Glomerular visceral epithelial cell (primary cell): Measurements from ENCODE around the gene USP28.
"Not testable (repeated sequence)": the region's sequence is repeated elsewhere in the genome, so short reads cannot be mapped to it uniquely, and the experiment has no call there.

Experiments
- DNase-seq: peaks from one replicate; pipeline ENCODE4 v3.0.0-alpha.2; 2016; ENCODE audit errors: extremely low spot score

The USP28 gene

DNA sequence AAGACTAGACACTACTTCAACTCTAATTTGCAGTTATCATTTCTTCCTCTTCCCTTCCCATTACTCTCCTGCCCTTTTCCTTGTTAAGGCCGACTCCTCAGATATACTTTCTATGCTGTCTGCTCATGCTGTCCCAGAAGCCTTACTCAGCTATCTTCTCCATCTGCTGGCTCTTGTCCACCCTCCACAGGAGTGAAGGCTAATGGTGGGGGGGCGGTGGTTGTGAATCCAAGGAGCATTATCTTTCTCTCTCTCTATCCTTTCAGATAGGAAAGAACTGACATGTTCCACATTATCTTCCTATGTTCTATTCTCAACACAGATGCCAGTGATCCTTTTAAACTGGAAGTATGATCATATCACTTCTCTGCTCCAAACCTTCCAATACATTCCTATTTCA, 37.4 kb downstream of the USP28 start:
- DNase-seq = no peak

- DNase-seq = no peak
Measured at GRCh38 chr11:113835306-113835705, 40.1 kb downstream of the USP28 start.

- DNase-seq = no peak
Measured at GRCh38 chr11:113833151-113833550, 42.2 kb downstream of the USP28 start.

GRCh38 chr11:113831314-113831713, 44.1 kb downstream of the USP28 start:
- DNase-seq = no peak

DNA sequence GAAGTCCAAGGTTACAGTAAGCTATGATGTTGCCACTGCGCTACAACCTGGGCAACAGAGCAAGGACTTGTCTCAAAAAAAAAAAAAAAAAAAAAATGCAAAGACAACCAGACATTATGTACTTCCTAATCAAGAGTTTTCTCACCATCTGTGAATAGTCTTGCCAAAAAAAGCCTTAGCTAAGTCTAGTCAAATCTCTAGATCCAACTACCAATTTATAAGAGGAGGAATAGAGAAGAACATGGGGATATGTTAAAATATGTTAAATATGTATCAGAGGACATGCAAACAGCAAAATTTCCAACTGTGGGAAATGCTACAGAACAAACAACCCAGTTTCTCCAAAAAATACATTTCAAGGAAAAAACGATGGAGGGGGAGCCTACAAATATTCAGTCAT, 45.6 kb downstream of the USP28 start:
- no peak for DNase-seq

GRCh38 chr11:113828191-113828590, 47.2 kb downstream of the USP28 start:
- DNase-seq = no peak

DNA sequence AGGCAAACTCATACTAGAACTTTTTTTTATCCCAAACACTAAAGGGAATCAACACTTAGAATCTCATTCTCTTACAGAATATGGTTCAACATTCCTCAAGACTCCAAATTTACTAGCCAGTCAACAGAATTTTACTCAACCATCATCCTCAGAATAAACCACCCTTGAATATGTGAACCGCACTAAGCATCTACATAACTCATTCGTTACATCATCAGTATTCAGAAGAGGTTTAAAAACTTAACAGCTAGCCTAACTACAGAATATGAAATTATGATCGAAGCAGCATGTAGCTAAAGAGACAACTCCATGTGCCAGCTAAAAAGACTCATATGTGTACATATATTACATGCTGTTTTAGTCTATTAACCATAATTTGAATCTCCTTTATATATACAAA, 47.9 kb downstream of the USP28 start:
- no peak for DNase-seq

- DNase-seq = peak; percentile 6
Measured at GRCh38 chr11:113818426-113818825, 56.9 kb downstream of the USP28 start.

DNA sequence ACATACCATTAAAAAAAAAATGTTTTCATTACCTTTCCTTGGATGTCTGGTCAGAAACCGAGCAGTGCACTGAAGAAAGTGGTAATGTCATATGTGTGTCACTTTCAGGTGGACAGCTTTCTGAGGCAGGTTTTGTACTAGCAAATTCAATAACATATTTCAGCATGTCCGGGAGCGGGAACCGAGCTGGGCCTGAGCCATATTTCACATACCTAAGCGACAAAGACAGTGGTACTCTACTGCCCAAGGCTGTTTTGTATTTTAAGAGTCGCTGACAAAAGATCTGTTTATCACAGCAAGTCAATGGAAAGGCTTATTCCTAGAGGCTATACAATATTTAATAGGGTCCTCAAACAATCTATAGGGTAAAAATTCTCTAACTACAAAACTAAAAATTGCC, 57.7 kb downstream of the USP28 start:
- no peak for DNase-seq

- no peak for DNase-seq
Measured at GRCh38 chr11:113817162-113817561, 58.2 kb downstream of the USP28 start.

DNA sequence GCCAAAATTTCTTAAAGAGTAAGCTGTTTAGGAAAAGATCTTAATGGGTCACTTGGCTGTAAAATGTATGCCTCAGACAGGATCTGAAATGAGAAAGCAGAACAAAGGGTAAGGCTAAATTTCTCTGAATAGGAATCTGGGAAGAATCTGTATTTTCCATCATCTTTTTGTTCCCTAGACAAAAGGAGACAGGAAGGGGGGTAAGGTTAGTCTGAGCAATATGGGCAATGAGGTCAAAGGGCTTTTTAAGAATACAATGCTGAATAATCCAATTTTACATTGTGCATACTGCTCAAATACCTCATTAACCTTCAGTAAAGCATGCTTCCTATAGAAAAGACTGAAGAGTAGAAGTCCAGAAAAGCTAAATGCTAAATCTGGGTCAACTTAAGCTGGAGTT, 61.2 kb downstream of the USP28 start:
- DNase-seq = no peak

GRCh38 chr11:113808931-113809330, 66.4 kb downstream of the USP28 start:
- DNase-seq = no peak

DNA sequence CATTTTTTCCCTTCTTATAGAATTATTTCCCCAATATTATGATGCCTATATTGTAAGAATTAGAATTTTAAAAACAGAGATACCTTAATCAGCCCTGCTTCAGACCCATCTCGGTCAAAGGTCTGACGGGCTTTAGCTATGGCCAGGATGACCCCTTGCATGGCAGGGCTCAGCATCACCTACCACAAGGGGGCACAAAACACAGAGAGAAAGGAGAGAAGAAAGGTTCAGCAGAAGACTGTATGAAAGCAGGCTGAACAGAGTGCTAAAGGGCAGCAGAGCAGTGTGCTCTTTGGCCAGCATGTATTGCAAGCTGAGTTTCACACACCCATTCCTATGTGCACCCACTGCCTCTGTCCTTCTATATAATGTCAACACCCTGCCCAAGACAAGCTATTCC, 69.0 kb downstream of the USP28 start:
- peak; percentile 9 for DNase-seq

DNA sequence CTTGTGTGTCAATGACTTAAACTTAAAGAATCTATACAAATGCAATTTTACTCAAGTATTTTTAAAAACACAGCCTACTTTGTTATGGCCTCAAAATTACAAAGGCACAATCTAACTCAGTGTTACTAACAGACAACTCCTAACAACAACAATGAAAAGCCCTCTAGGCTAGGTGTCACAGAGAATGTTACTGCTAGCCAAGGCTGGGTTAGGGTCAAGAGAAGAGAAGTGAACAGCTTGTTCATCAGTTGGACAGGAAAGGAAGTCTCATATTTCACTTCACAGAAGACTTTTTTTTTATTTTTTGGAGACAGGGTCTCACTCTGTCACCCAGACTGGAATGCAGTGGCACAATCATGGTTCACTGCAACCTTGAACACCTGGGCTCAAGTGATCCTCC, 69.7 kb downstream of the USP28 start:
- DNase-seq = no peak

GRCh38 chr11:113802621-113803020, 72.8 kb downstream of the USP28 start:
- DNase-seq = no peak

DNA sequence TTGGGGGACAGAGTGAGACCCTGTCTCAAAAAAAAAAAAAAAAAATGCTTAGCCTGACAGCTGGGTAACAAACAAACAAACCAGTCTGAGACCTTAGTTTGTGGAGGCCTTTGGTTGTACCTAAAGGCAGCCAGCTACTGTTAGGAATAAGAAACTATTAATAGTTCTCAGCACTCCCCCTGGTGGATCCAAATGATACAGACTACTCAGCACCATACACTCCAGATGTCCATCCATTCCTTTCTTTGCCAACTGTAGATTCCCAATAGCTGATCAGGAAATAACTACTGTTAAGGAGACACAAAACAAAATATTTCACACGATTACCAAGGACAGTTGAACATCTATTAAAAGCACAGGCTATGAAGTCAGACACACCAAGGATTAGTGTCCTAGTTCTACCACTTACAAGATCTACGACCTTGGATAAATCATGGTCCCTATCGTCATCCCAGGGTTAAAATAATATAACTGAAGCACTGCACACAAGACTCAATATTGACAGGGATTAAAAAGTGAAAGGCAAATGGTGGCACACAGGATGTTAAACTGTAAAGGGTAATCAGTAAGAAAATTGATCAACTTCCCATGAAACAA, 78.6 kb downstream of the USP28 start:
- DNase-seq = peak; percentile 46

DNA sequence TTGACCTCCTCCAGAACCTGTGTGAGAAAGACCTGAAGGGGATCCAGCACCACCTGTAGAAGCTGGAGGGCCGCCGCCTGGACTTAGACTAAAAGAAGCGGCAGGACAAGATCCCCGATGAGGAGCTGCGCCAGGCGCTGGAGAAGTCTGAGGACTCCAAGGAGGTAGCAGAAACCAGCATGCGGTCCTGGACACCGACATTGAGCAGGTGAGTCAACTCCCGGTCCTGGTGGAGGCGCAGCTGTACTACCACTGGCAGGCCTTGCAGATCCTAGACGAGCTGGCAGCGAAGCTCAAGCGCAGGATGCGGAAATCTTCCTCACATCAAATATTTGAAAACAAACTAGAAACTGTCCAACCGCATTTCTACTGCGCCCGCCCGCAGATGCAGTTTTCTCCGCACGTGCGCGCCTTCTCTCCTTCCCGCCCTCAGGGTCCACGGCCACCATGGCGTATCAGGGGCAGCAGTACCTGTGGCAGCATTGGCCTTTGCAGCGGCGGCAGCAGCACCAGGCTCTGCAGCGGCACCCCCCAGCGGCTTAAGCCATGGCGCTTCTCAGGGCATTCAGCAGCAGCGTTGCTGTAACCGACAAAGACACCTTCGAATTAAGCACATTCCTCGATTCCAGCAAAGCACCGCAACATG, 85.6 kb downstream of the USP28 start:
- DNase-seq = no peak

GRCh38 chr11:113789016-113789415, 86.4 kb downstream of the USP28 start:
- not testable (repeated sequence) for DNase-seq

GRCh38 chr11:113782134-113782533, 93.2 kb downstream of the USP28 start:
- DNase-seq = no peak

DNA sequence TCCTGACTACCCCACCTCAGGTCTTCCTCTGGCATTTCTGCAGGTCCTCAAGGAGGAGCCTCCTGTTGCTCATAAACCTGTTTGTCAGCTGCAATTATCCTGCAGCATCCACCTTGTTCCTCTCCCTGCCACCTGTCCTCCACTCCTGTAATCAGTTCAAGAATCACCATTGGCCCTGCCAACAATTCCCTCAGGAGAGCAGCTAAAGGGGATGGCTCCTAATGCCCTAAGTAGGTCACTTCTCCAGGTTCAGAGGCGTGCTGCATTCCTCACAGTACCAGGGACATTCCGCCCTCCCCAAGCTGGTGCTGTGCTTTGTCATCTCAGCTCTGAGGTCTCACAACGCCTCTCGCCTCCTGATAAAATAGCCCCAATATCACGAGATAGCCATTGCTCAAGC, 93.7 kb downstream of the USP28 start:
- no peak for DNase-seq

GRCh38 chr11:113779496-113779895, 95.9 kb downstream of the USP28 start, which contains the start of gene CLDN25:
Gene CLDN25 (plus strand): TSS chr11:113779796. CDS start chr11:113779796, 0 bp downstream.
- DNase-seq = no peak

DNA sequence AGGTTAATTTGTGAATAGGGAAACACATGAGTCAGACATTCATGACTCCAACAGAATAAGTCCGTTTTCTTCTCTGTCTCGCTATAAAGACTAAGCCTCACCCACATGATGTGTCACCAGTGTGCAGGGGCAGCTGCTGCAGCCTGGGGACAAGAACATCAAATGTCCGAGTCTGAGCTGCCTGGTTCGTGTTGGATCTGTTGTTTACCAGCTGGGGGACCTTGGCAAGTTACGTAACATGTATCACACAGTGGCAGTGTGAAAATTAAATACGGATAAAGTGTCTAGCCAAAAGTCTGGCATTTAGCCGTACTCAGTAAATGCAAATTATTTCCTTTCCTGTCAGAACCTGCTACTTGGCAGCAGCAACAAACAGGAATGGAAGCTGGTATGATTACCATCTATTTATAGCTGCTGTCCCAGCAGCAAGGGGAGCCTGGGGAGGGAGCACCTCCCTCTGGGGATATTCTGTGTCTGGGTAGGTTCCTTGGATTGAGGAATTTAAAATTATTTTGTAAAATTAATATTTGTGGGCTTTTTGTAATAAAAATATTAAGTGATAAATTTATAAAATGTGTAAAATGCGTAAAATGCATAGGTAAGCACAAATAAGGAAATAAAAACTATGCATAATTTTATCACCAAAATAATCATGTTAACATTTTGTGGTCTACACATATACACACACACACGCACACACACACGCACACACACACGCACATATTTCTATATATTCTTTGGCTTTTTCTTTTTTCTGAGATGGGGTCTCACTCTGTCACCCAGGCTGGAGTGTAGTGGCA, 97.1 kb downstream of the USP28 start:
- peak; percentile 26 for DNase-seq

GRCh38 chr11:113774174-113774503, 101.2 kb downstream of the USP28 start:
- DNase-seq = no peak
